ENCODE results near the gene RANBP17.

- TF ChIP-seq CTCF (IDR thresholded peaks at IDR 0.05) (no peak), REST (IDR thresholded peaks at IDR 0.05; ENCODE audit: low read depth, low read length) (no peak), USF2 (IDR thresholded peaks at IDR 0.05; ENCODE audit: borderline replicate concordance, low read depth, low read length) (no peak), MXI1 (IDR thresholded peaks at IDR 0.05; ENCODE audit: low read depth, low read length) (no peak), JUND (IDR thresholded peaks at IDR 0.05) (no peak), POLR2AphosphoS5 (IDR thresholded peaks at IDR 0.05; ENCODE audit: low read depth, low read length) (no peak), RFX5 (IDR thresholded peaks at IDR 0.05; ENCODE audit: low read length) (no peak), USF1 (IDR thresholded peaks at IDR 0.05; ENCODE audit: borderline replicate concordance, low read depth) (no peak), RCOR1 (IDR thresholded peaks at IDR 0.05; ENCODE audit: low read length) (no peak), EZH2phosphoT487 (IDR thresholded peaks at IDR 0.05; ENCODE audit: borderline replicate concordance, low read depth) (no peak), TAF1 (IDR thresholded peaks at IDR 0.05; ENCODE audit: borderline replicate concordance, low read depth, low read length) (no peak), GATA2 (CRISPR knock-in tag; IDR thresholded peaks at IDR 0.05) (no peak), RAD21 (IDR thresholded peaks at IDR 0.05; ENCODE audit: low read length) (no peak)
Measured at GRCh38 chr5:170821257-170821800, 40.5 kb upstream of the RANBP17 start.

Data from SK-N-SH (cell line).